Vagina (tissue), 2 donors: ENCODE measurements around the gene MORC3.

Source experiments
- CTCF ChIP-seq, 3 experiments: fragments of 450-650 bp in 2 of 3; fragments of 200-600 bp in 1 of 3; sonication (generic) in 1 of 3; IDR thresholded peaks; one replicate each; pipeline ENCODE4 v1.5.1; 2017 to 2019; ENCODE audit warnings: antibody characterized with exemption in 3 of 3, mild to moderate bottlenecking in 2 of 3, moderate library complexity in 2 of 3
- POLR2A ChIP-seq, 2 donors: fragments of 450-650 bp; IDR thresholded peaks; one replicate each; pipeline ENCODE4 v1.6.1; 2017; ENCODE audit warnings: antibody characterized with exemption in 2 of 2, mild to moderate bottlenecking in 2 of 2, moderate library complexity in 2 of 2

- TF ChIP-seq POLR2A (IDR thresholded peaks at IDR 0.05) (no peak), CTCF (IDR thresholded peaks at IDR 0.05) (no peak)
Measured at GRCh38 chr21:36347962-36348328, 27.9 kb downstream of the MORC3 start.
